ENCODE measurements around the gene SMAGP.
"Not testable (repeated sequence)": the region's sequence is repeated elsewhere in the genome, so short reads cannot be mapped to it uniquely, and the experiment has no call there.

Gene SMAGP, protein sequence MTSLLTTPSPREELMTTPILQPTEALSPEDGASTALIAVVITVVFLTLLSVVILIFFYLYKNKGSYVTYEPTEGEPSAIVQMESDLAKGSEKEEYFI

DNA sequence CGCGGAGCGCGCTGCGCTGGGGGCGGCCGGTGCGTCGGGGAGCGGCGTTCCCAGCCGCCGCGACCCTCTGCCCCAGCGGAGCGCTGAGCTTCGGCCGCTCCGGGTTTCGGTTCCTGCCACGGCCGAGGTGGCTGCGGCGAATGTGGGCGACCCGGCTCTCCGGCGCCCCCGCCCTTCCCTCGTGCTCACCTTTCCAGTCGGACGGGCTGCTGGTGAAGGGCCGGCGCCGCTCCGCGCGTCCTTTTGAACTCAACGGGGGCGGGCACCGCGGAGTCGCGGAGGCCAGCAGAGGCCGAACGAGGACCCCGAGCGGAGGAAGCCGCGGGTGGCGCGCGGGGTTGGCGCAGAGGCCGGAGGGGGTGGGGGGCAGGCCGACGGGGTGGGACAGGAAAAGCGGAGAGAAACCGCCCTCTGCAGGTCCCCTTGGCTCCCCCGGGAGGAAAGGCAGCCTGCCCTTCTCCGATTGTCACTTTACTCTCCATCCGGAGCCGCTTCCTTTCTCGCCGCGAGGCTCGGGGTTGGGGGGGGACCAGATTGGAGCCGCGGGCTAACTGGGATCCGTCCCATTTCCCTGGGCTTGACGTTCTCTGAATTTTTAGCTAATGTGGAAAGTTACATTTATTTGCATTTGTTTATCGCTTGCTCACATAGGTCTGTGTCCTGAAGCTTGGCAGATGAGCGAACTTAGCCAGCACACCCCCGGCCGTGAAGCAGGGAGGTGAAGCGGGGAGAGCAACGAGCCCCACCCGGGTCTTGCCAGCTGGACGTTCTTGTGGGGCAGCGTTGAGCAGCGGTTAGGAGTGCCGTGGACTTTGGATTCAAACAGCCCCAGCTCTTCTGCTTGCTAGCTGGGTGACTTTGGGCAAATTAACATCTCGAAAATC lies at the start of gene SMAGP:
Gene SMAGP, minus strand, starts transcription at position 349 of the 884 bp plus-strand sequence. CDS start 1,137 bp downstream, outside the sequence.
- in situ Hi-C loops (cut with HindIII; ENCODE audit: low sequenced_read_pairs): no loop called here

DNA sequence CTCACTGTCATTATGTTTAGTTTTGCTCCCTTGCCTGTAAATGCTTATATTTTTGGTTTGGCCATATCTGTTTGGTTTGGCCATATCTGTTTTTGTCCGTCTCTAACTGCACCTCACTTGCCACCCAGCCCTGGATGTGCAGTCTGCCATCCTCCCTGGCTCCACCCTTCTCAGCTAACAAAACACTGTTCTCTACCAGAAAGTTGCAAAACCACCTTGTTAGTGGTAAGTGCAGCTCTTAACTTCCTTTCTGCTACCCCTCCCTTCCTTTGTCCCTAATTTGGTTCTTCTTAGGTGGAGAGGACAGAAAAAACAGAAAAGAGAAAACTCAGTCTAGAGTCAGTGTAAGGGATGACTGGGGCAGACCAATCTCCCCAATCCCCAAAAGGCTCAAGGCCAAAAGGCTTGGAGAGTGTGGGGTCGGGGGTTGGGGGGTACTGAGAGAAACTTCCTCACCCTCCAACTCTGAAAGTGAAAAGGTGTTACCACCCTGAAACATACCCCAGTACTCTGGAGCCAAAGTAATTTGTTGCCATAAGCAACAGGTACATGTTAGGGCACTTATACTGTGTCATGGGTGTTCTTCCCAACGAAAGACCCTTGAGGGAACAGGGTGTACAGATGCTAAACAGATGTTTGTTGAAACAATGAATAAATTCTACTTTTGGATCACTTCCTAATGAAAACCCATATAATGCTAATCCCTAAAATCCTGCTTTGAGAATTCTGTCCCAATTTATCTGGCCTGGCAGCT lies 48.8 kb upstream of the SMAGP start:
- in situ Hi-C loops (cut with HindIII; ENCODE audit: low sequenced_read_pairs): no loop called here

- in situ Hi-C loops (cut with HindIII; ENCODE audit: low sequenced_read_pairs): not testable (repeated sequence)
These were observed 48.0 kb upstream of the SMAGP start for GRCh38 chr12:51318057-51318806.

- in situ Hi-C loops (cut with HindIII; ENCODE audit: low sequenced_read_pairs): no loop called here
These were observed 41.2 kb upstream of the SMAGP start for GRCh38 chr12:51311389-51311788.

DNA sequence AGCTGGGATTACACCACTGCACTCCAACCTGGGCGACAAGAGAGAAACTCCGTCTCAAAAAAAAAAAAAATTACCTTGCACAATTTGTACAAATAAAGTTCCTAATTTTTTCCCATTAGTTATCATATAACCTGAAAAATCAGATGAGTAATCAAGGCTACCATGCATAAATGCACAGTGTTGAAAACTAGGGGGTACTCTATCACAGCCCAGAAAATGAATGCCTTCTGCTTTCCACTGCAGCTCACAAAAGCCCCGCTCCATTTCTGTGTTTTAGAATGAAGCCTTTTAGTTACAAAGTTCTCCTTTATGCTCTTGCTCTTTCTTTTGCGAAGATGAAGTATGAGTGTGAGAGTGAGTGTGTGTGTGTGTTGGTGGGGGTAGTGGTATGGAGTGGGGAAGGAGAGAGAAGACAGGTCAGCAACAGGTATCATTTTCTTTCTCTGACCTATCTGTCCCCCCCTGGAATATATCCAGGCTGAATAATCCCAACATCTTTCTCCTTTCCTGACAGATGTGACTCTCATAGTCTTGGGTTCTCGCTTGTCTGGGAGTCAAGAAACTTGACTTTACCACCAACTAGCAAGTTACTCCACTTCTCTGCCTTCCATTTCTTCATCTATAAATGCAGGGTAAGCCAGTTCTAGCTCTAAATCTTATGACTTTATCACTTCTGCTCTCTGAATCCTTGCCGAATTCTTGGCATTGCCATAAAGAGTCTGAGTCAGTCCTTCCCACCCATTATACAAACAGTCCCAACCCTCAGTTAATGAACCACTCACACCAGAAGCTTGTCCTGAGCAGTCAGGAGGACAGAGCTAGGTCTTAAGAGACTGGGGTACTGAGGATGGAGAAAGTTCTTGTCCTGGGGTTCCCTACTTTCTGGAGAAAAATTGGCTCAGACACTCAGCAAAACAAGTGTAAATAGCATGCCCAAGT lies 37.7 kb upstream of the SMAGP start:
- in situ Hi-C loops (cut with HindIII; ENCODE audit: low sequenced_read_pairs): no loop called here

DNA sequence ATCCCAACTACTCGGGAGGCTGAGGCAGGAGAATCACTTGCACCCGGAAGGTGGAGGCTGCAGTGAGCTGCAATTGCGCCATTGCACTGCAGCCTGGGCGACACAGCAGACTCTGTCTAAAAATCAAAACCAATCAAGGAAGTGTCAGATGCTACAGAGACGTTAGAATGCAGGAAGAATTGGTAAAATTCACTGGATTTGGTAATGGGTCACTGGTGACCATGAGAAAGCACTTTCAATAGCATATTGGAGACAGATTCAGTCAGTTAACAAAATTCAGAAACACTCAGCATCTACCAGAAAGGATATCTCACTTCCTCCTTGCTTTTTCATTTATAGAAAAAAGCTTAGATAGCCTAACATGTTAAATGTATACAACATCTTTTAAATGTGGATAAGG lies 36.3 kb upstream of the SMAGP start:
- in situ Hi-C loops (cut with HindIII; ENCODE audit: low sequenced_read_pairs): no loop called here

- in situ Hi-C loops (cut with HindIII; ENCODE audit: low sequenced_read_pairs): not testable (repeated sequence)
These were observed 30.6 kb upstream of the SMAGP start for GRCh38 chr12:51300768-51301167.

DNA sequence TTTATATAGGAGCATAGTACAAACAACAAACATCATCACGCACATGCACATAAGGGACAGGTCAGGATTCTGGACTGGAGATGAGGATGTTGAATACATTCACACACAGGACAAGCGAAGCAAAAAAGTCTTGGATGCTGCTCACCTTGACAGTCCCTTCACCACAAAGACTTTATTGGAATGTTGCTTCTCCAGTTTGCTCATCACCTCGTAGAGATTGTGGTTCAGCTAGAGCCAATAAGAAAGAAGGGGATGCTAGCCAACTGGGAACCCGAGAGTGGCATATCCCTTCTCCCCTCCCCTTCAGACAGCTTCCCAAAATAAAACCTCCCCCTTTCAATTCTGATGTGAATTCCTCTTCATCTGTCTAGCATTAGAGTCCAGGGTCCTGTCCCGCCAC lies 25.4 kb upstream of the SMAGP start:
- in situ Hi-C loops (cut with HindIII; ENCODE audit: low sequenced_read_pairs): no loop called here

- in situ Hi-C loops (cut with HindIII; ENCODE audit: low sequenced_read_pairs): not testable (repeated sequence)
These were observed 23.9 kb upstream of the SMAGP start for GRCh38 chr12:51294097-51294496.

DNA sequence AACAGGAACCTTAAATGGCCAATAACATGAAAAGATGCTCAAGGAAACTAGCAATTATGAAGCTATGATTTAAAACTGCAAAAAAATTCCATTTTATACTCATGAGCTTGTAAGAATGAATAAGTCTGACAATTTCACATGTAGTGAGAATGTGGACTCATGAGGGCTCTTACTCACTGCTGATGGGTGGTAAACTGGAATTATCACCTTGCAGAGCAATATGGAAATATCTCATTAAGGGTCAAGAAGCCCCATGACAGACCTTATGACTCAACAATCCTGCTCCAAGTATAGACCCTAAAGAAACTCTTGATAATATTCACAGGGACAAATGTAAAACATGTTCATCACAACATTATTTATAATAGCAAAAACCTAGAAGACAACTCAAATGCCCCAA lies 23.5 kb upstream of the SMAGP start:
- in situ Hi-C loops (cut with HindIII; ENCODE audit: low sequenced_read_pairs): no loop called here

- in situ Hi-C loops (cut with HindIII; ENCODE audit: low sequenced_read_pairs): not testable (repeated sequence)
These were observed 21.6 kb upstream of the SMAGP start for GRCh38 chr12:51291603-51292513.

DNA sequence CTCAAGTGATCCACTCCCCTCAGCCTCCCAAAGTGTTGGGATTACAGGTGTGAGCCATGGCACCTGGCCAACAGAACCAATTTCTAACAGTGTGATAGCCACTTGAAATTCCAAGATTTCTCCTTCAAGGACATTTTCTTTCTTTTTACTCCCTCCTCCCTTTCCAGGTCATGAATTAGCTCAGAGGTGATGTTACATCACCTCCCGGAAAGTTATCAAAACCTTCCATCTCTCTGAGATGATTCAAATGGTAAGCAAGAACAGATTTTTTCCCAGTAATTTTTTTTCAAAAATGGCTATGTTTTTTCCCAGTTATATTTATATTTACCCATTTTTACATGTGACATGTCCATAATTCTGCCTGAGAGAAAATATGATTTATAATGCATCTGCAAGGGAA lies 15.6 kb upstream of the SMAGP start:
- in situ Hi-C loops (cut with HindIII; ENCODE audit: low sequenced_read_pairs): no loop called here

GRCh38 chr12:51281202-51281924 lies 11.1 kb upstream of the SMAGP start:
- in situ Hi-C loops (cut with HindIII; ENCODE audit: low sequenced_read_pairs): no loop called here

GRCh38 chr12:51275088-51275487 lies 4.9 kb upstream of the SMAGP start:
- in situ Hi-C loops (cut with HindIII; ENCODE audit: low sequenced_read_pairs): no loop called here

DNA sequence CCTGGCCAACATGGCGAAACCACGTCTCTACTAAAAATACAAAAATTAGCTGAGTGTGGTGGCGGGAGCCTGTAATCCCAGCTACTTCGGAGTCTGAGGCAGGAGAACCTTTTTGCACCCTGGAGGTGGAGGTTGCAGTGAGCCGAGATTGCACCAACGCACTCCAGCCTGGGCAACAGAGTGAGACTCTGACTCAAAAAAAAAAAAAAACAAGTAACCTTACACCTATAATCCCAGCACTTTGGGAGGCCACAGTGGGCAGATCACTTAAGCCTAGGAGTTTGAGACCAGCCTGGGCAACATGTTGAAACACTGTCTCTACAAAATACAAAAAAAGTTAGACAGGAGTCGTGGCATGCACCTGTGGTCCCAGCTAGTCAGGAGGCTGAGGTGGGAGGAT lies 2.6 kb upstream of the SMAGP start:
- in situ Hi-C loops (cut with HindIII; ENCODE audit: low sequenced_read_pairs): not testable (repeated sequence)

GRCh38 chr12:51270951-51271518 lies 820 bp upstream of the SMAGP start:
- in situ Hi-C loops (cut with HindIII; ENCODE audit: low sequenced_read_pairs): no loop called here

DNA sequence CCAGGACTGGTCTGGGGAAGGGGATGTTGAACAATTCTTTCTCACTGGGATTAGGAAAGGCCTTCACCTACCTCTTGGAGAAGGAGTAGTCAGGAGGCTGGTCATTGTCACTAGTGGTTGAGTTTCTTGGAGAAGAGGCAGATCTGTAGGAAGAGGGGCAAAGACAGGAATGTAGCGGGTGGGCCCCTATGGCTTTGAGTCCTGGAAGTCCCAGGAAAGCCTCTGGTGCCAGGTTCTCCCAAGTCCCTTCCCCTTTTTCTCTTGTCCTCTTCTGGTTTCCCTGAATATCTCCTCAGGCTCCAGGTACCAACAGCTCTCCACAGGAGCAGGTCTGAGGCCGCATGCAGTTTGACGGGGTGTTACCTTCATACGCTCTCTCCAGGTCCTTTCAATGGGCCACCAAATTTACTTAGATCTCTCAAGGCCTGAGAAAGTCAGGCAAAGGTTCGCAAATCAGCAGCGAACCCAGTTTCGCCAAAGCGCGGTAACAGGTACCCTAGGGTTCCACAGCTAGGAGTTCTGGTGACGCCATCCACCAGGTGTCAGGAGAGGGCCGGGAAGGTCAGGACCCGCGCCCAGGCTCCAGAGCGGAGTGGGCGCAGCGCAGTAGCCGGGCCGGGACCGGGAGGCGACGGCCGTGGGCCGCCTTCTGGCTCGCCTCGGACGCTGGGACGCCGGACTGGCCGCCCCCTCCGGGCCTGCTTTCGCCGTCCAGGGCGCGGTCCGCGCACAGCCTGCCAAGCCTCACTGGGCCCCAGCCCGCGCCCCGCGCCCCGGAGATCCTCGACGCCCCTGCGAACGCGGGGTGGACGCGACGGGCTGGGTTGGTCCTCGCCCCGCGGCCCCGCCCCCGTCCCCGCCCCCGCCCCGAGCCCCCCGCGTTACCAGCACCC lies 795 bp downstream of the SMAGP start:
- in situ Hi-C loops (cut with HindIII; ENCODE audit: low sequenced_read_pairs): no loop called here

Data from DLD1 (cell line).